Neural crest cell (in vitro differentiated cells): ENCODE results near the gene TRAPPC3L. TPM values are rescaled to one million over a fixed set of nuclear protein-coding genes. Genes with fewer than 3 reads are reported as not detected.

Experiments used
- DNase-seq: peaks from one replicate; pipeline ENCODE4 v3.0.0; 2021; ENCODE audit warnings: low read depth, mixed read lengths, low spot score
- H3K27ac Mint-ChIP-seq: one replicate; pipeline ENCODE4 v1.8.0; 2021; ENCODE audit warnings: mild to moderate bottlenecking, mixed read lengths; ENCODE audit not compliant: unreplicated experiment
- H3K27me3 Mint-ChIP-seq: 2 replicates; pipeline ENCODE4 v1.8.0; 2021; ENCODE audit warnings: low read depth, mild to moderate bottlenecking, mixed read lengths
- H3K36me3 Mint-ChIP-seq: 2 replicates; pipeline ENCODE4 v1.8.0; 2021; ENCODE audit warnings: low read depth, mild to moderate bottlenecking, mixed read lengths
- H3K4me1 Mint-ChIP-seq: 2 replicates; pipeline ENCODE4 v1.8.0; 2021; ENCODE audit warnings: mixed read lengths
- H3K4me3 Mint-ChIP-seq: one replicate; pipeline ENCODE4 v1.8.0; 2021; ENCODE audit warnings: mild to moderate bottlenecking, mixed read lengths
- H3K9me3 Mint-ChIP-seq: 2 replicates; pipeline ENCODE4 v1.8.0; 2021; ENCODE audit warnings: mixed read lengths
- total RNA-seq: library from RNA; stranded (reverse); gene quantifications from 2 replicates; pipeline ENCODE4 v1.2.1, GENCODE V29; 2021
- TF ChIP-seq, protein P1 (sequence below): fragments of 200-600 bp; sonication (generic); conservative IDR thresholded peaks from 2 replicates; pipeline ENCODE4 v1.5.0; 2021; ENCODE audit warnings: antibody characterized with exemption, mild to moderate bottlenecking

TRAPPC3L gene
- total RNA-seq, 1 donor from 2014 or later, result not detected

DNA sequence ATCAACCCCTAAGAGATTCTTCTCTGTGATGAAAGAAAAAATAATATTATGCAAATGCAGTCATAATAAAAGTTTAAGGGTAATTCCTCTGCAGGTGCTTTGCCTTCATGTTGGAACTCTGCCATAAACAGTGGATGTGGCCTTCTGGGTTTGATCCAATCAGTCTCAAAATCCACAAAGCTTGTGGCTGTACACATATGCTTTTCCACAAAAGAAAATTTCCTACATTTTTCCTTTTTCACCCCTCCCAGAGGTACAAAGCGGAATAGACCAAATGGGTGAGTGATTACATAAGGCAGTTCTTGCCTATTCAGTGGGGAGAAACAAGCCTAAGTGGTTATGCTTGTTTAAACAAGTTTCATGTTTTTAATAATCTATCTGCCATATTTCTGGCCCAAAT is 17.4 kb downstream of the TRAPPC3L start:
- TF ChIP-seq, protein P1, sequence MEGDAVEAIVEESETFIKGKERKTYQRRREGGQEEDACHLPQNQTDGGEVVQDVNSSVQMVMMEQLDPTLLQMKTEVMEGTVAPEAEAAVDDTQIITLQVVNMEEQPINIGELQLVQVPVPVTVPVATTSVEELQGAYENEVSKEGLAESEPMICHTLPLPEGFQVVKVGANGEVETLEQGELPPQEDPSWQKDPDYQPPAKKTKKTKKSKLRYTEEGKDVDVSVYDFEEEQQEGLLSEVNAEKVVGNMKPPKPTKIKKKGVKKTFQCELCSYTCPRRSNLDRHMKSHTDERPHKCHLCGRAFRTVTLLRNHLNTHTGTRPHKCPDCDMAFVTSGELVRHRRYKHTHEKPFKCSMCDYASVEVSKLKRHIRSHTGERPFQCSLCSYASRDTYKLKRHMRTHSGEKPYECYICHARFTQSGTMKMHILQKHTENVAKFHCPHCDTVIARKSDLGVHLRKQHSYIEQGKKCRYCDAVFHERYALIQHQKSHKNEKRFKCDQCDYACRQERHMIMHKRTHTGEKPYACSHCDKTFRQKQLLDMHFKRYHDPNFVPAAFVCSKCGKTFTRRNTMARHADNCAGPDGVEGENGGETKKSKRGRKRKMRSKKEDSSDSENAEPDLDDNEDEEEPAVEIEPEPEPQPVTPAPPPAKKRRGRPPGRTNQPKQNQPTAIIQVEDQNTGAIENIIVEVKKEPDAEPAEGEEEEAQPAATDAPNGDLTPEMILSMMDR, result no peak
- H3K4me1 Mint-ChIP-seq, result peaks cover 24% of the 10 kb centered on the region
- no peak overlapping the region for H3K27ac Mint-ChIP-seq
- H3K4me3 Mint-ChIP-seq, result no peak overlapping the region
- H3K27me3 Mint-ChIP-seq, result peaks cover 10% of the 10 kb centered on the region
- no peaks in the 10 kb centered on the region for H3K36me3 Mint-ChIP-seq
- H3K9me3 Mint-ChIP-seq, result no peaks in the 10 kb centered on the region
- DNase-seq, result no peak

DNA sequence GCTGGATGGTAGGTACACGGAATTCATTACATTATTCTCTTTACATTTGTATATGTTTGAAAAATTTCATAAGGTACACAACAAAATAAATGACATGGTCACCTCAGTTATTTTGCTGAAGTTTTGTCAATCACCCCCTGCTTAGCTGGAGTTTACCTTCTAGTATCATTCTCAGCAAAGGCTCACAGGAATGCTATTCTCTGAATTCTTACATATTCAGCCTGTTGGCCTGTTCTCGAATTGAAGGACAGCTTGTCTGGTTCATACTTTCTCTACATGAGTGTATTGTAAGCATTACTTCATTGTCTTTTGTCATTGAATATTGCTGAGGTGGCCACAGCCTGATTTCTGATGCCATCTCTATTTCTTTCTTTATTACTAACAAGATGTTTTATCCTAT is 21.2 kb downstream of the TRAPPC3L start:
- DNase-seq, result no peak
- Mint-ChIP-seq H3K4me3 (no peak overlapping the region), H3K9me3 (no peaks in the 10 kb centered on the region), H3K36me3 (no peaks in the 10 kb centered on the region), H3K27ac (no peak overlapping the region), H3K27me3 (no peaks in the 10 kb centered on the region), H3K4me1 (no peaks in the 10 kb centered on the region)
- TF ChIP-seq, protein P1, result no peak

DNA sequence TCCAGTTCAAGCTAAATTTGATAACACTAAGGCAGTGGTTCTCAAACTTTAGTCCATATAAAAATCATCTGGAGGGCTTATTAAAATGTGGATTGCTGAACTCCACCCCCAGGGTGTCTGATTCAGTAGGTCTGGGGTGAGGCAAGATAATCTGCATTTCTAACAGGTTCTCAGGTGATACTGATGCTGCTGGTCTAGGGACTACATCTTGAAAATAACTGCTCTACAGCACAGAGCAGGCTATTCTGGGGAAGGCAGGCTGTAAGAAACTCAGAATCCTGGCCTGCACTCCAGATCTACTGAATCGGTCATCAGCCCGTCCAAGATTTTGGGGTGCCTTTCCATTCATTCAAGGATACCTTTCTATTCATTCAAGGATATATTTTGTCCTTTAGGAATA is 22.6 kb downstream of the TRAPPC3L start:
- TF ChIP-seq, protein P1, result no peak
- H3K36me3 Mint-ChIP-seq, result no peaks in the 10 kb centered on the region
- no peaks in the 10 kb centered on the region for H3K9me3 Mint-ChIP-seq
- no peaks in the 10 kb centered on the region for H3K4me1 Mint-ChIP-seq
- no peak for DNase-seq
- peaks cover 4% of the 10 kb centered on the region for H3K27me3 Mint-ChIP-seq
- H3K4me3 Mint-ChIP-seq, result no peak overlapping the region
- H3K27ac Mint-ChIP-seq, result no peak overlapping the region

DNA sequence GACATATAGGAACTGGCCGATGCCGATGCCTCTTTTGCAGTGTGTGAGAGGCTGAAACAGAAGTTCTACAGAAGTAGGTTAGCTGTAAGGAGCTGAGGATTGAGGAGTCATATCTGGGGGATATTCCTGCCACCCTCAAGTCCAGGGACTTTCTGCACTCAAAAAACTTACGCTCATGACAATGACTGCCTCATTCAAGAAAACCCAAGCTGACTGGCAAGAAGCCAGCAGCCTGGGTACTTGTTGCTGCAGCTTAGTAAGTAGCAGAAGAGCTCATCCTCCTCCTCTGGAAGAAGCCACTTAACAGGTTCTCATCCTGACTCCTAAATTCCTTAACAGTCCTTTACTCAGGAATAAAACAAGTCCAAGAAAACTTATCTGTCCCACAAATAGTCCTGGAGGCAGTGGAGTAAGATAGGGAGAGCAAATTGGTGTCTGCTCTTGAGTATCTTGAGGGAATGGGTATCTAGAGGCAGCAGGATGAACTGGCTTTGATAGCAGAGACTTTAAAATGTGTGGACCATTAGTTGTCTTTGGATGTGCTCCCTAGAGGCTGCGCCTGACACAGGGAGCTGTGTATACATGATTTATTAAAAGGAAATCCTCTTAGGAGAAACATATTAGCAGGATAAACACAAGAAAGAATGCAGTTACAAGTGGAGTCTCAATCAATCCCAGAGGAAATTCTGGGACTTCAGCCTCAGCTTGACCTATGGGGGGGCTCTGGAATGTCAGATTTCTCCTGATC is 26.7 kb downstream of the TRAPPC3L start:
- TF ChIP-seq, protein P1, result no peak
- H3K4me1 Mint-ChIP-seq, result no peaks in the 10 kb centered on the region
- no peak overlapping the region for H3K4me3 Mint-ChIP-seq
- no peaks in the 10 kb centered on the region for H3K9me3 Mint-ChIP-seq
- H3K27me3 Mint-ChIP-seq, result peaks cover 4% of the 10 kb centered on the region
- no peak overlapping the region for H3K27ac Mint-ChIP-seq
- no peaks in the 10 kb centered on the region for H3K36me3 Mint-ChIP-seq
- DNase-seq, result no peak

DNA sequence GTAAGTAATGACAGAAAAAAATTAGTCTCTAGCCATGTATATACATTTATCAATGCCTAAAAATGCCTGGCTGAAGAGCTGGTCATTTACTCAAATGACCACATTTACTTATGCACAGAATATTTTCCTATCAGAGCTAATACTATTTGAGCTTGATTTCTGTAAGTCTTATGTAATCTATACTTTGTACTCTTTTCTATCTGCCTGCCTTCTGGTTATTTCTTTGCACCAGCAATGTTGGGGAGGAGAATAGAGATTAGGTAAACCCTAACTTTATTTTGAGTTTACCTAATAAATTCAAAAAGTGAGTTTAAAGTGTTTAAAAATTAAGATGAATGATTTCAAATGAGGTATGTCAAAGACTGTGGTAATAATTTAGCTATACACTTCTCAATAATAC is 30.3 kb downstream of the TRAPPC3L start:
- Mint-ChIP-seq H3K4me1 (peaks cover 18% of the 10 kb centered on the region), H3K36me3 (no peaks in the 10 kb centered on the region), H3K4me3 (no peak overlapping the region), H3K27ac (no peak overlapping the region), H3K9me3 (no peaks in the 10 kb centered on the region), H3K27me3 (peaks cover 4% of the 10 kb centered on the region)
- TF ChIP-seq, protein P1, result no peak
- DNase-seq, result no peak
